ENCODE measurements around the gene SCN1A. TPM values are rescaled to one million over a fixed set of nuclear protein-coding genes. Genes with fewer than 3 reads are reported as not detected.

Gene SCN1A
- polyA plus RNA-seq, 1 donor, result 0.08 TPM

GRCh38 chr2:165970663-165971062, 157.2 kb downstream of the SCN1A start:
- DNase-seq (ENCODE audit: low read depth), result no peak

GRCh38 chr2:165969227-165969626, 158.6 kb downstream of the SCN1A start:
- no peak for DNase-seq (ENCODE audit: low read depth)

- DNase-seq (ENCODE audit: low read depth), result no peak
Observed at GRCh38 chr2:165967746-165968145, 160.1 kb downstream of the SCN1A start.

- DNase-seq (ENCODE audit: low read depth), result no peak
Observed at GRCh38 chr2:165961818-165962217, 166.0 kb downstream of the SCN1A start.

- DNase-seq (ENCODE audit: low read depth), result no peak
Observed at GRCh38 chr2:165959371-165959770, 168.4 kb downstream of the SCN1A start.

- DNase-seq (ENCODE audit: low read depth), result no peak
Observed at GRCh38 chr2:165958313-165958960, 169.4 kb downstream of the SCN1A start.

GRCh38 chr2:165957030-165957675, 170.7 kb downstream of the SCN1A start:
- DNase-seq (ENCODE audit: low read depth), result no peak

- peak; percentile 91 for DNase-seq (ENCODE audit: low read depth)
Observed at GRCh38 chr2:165953655-165954606, 173.9 kb downstream of the SCN1A start, which contains the start of gene TTC21B. TSS of gene TTC21B (minus strand) at chr2:165953776. CDS start at chr2:165953705, 71 bp downstream.

GRCh38 chr2:165953306-165953654, 174.5 kb downstream of the SCN1A start:
- DNase-seq (ENCODE audit: low read depth), result no peak

GRCh38 chr2:165952741-165953211, 175.0 kb downstream of the SCN1A start:
- no peak for DNase-seq (ENCODE audit: low read depth)

GRCh38 chr2:165952085-165952484, 175.7 kb downstream of the SCN1A start:
- no peak for DNase-seq (ENCODE audit: low read depth)

- no peak for DNase-seq (ENCODE audit: low read depth)
Observed at GRCh38 chr2:165950438-165950837, 177.4 kb downstream of the SCN1A start.

GRCh38 chr2:165941827-165942226, 186.0 kb downstream of the SCN1A start:
- DNase-seq (ENCODE audit: low read depth), result no peak

GRCh38 chr2:165938237-165938636, 189.6 kb downstream of the SCN1A start:
- DNase-seq (ENCODE audit: low read depth), result no peak

Other genes starting within 250 kb of the SCN1A start
- gene TTC21B, start 174.2 kb downstream of the SCN1A start, polyA plus RNA-seq (ENCODE audit: insufficient read length), result 20.1 TPM
- gene SCN9A, start 247.9 kb upstream of the SCN1A start, polyA plus RNA-seq (ENCODE audit: insufficient read length), result 3.5 TPM